ENCODE results near the gene ROCK2.
A peak's percentile ranks its signal among the peaks of the same experiment; 100 is the strongest.
"Not testable (repeated sequence)": the region's sequence is repeated elsewhere in the genome, so short reads cannot be mapped to it uniquely, and the experiment has no call there.

Gene ROCK2

GRCh38 chr2:11340717-11341116 is 3.7 kb downstream of the ROCK2 start:
- no peak for DNase-seq (ENCODE audit: low spot score)

- no peak for DNase-seq (ENCODE audit: low spot score)
Measured at GRCh38 chr2:11339508-11340083, 4.8 kb downstream of the ROCK2 start.

GRCh38 chr2:11338580-11338979 is 5.9 kb downstream of the ROCK2 start:
- DNase-seq (ENCODE audit: low spot score), result no peak

DNA sequence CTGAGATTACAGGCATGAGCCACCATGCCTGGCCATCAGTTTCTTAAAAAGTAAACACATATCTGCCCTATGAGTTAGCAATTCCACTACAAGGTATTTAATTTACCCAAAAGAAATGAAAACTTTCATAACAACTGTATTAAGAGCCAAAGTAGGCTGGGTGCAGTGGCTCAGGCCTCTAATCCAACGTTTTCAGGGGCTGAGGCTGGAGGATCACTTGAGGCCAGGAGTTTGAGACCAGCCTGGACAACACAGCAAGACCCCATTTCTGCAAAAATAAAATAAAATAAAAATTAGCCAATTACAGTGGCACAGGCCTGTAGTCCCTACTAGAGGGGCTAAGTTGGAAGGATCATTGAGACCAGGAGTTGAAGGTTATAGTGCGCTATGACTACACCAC is 6.5 kb downstream of the ROCK2 start:
- DNase-seq (ENCODE audit: low spot score), result no peak

DNA sequence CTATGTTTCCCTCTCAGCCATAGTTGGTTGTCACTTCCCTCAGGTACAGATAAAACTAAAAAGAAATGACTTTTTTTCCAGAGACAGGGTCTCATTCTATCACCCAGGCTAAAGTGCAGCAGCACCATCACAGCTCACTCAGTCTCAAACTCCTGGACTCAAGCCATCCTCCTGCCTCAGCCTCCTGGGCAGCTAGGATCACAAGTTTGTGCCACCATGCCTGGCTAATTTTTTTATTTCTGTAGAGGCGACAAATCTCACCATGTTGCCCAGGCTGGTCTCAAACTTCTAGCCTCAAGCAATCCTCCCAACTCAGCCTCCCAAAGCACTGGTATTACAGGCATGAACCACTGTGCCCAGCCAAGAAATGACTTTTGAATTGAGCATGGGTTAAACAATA is 8.2 kb downstream of the ROCK2 start:
- no peak for DNase-seq (ENCODE audit: low spot score)

- DNase-seq (ENCODE audit: low spot score), result no peak
Measured at GRCh38 chr2:11333427-11334183, 10.8 kb downstream of the ROCK2 start.

DNA sequence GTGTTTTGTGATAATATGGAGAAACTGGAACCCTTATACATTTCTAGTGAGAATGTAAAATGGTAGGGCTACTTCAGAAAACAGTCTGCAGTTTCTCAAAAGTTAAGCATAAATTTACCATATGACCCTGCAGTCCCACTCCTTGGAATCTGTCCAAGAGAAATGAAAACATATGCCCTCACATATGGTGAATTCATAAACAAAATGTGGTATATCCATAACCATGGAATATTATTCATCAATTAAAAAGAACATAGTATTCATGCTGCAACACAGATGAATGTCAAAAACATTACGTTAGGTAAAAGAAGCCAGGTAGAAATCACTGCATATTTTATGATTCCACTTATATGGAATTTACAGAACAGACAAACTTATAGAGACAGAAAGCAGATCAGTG is 11.8 kb downstream of the ROCK2 start:
- DNase-seq (ENCODE audit: low spot score), result no peak

- DNase-seq (ENCODE audit: low spot score), result no peak
Measured at GRCh38 chr2:11330457-11331142, 13.8 kb downstream of the ROCK2 start.

DNA sequence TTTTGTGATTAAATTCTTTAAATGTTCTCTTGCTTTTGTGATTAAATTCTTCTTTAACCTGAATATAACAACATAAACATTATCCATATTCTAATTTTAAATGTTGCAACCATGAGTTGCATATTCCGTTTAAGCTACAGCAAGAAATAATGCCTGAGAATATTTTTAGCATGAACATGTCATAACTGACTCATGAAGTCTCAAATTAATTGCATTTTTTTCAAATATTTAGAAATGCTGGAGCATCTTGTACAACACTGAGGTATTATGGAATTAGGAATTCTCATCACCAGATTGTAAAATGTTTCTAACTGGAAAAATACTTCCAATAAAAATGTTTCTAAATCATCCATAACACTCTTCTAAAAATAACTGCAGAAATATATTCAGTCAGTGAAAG is 14.7 kb downstream of the ROCK2 start:
- no peak for DNase-seq (ENCODE audit: low spot score)

DNA sequence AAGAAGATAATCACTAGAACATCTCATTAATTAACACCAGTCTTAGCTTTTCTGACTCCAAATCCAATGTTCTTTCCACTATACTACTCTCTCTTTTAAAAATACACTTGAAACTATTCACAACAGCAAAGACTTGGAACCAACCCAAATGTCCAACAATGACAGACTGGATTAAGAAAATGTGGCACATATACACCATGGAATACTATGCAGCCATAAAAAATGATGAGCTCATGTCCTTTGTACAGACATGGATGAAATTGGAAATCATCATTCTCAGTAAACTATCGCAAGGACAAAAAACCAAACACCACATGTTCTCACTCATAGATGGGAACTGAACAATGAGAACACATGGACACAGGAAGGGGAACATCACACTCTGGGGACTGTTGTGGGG is 15.9 kb downstream of the ROCK2 start:
- DNase-seq (ENCODE audit: low spot score), result not testable (repeated sequence)

DNA sequence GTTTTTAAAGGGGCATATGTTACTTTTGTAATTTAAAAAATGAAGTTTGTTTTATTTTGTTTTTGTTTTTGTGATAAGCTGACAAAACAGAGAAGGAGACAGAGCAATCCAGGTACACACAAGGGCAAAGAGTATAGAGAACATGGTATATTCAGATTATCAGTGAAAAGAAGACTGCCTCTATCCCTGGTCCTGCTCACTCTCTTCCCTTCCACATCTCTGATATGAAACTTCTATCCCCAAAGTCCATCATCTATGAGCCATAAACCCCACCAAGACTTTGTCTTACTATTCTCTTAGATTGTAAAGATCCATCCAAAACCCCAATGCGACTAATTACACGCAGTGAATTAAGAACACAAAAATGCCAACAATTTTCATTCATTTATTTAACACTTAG is 16.6 kb downstream of the ROCK2 start:
- no peak for DNase-seq (ENCODE audit: low spot score)

DNA sequence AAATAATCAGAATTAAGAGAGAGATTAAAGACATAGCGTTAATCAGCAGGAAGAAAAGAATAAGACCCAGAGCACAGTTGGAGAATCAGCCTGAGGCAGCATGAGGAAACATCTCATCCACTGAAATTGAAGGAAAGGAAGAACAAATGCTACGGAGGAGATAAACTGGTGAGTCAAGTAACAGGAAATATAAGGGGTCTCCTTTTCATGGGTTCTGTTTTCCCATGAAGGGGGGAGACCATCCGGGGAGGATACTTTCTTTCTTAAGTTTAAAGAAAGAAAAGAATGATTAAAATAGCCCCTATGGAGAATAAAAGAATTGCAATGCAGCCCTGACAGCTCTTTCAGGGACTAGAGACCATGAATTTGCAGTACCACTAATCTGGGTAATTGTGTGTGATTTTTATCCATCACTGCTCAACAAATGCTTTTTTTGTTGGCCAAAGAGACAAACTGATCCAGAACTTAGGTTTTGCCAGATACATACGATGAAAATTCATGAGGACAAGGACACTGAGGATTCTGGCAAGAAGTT is 17.7 kb downstream of the ROCK2 start:
- no peak for DNase-seq (ENCODE audit: low spot score)

DNA sequence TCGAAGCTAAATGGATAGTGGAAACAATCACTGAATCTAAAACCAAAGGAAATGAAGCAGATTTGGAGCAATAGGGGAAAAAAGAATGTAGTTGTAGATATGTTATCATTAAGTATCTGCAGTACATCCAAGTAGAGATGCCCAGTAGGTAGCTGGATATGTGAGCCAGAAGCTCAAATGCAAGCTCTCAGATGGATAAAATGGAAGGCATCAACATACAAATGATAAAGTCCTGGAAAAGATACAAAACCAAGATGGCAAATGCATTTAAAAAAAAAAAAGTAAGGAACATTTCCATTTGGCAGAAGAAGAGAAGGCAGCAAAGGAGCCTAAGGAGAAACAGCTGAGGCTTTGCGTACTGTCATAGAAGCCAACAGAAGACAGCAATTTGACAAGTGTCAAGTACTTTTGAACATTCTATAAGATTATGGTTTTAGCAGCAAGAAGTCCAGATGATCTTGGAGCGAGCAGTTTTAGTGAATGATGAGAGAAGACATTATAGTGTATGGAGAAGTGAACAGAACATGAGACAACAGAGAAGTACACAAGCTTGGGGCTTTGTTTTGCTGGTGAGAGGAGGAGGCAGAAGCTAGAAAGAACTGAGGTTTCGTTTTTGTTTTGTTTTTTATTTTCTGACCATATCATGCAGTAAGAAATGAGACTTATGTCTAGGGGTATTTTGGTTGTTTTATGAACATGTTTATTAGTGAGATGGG is 18.3 kb downstream of the ROCK2 start:
- no peak for DNase-seq (ENCODE audit: low spot score)

- no peak for DNase-seq (ENCODE audit: low spot score)
Measured at GRCh38 chr2:11321847-11322246, 22.6 kb downstream of the ROCK2 start.

DNA sequence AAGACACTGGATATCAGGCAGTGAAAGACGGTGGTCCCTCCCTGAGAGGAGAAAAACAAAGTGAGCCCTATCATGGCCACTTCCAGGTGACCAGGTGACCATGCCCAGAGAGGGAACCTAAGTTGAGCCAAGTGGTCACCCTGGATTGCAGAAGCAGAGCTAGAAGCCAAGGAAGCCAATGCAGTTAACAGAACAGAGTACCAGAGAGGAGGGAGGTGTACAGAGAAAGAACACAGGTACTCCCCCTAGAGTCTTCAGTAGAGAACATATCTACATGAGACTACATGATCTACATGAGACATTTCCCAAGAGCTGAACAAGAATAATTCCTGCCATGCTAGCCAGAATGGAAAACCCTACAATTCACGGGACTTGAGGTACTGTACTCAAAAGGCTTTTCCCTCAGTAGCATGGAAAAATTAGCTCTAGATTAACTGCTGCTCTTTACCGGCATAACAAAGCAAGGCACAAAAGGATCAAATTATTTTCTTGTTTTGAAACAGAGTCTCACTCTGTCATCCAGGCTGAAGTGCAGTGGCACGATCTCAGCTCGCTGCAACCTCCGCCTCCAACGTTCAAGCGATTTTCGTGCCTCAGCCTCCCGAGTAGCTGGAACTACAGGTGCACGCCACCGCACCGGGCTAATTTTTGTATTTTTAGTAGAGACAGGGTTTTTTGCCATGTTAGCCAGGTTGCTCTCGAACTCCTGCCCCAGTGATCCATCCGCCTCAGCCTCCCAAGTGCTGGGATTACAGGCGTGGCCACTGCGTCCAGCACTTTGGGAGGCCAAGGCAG is 23.5 kb downstream of the ROCK2 start:
- DNase-seq (ENCODE audit: low spot score), result peak; percentile 31

- no peak for DNase-seq (ENCODE audit: low spot score)
Measured at GRCh38 chr2:11319939-11320338, 24.5 kb downstream of the ROCK2 start.

DNA sequence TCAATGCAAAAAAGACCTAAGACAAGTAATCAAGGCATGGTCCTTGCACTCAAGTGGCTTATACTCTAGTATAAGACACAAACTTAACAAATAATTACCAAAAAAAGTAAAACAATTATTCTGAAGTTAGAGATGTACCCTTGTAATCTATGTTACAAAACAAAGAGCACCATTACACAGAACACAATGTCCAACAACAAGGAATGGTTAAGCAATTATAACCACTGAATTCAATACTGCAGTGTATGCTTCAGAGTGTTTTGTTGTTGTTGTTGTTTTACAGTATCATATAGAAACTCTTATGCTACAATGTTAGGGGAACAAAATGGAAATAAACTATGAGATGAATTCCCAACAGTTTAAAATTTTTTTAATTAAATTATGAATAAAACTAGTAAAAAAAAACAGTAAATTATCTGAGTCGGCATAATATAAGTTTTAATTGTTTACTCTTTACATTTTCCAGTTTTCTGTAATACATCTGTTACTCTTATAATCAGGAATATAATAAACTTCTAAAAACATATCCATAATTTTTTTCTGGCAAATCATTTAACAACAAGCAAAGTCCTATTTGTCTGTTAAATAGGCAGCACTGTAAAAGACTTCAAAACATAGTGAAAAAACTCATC is 29.2 kb downstream of the ROCK2 start:
- no peak for DNase-seq (ENCODE audit: low spot score)

GRCh38 chr2:11314487-11314886 is 29.9 kb downstream of the ROCK2 start:
- no peak for DNase-seq (ENCODE audit: low spot score)

- DNase-seq (ENCODE audit: low spot score), result no peak
Measured at GRCh38 chr2:11312770-11313471, 31.5 kb downstream of the ROCK2 start.

DNA sequence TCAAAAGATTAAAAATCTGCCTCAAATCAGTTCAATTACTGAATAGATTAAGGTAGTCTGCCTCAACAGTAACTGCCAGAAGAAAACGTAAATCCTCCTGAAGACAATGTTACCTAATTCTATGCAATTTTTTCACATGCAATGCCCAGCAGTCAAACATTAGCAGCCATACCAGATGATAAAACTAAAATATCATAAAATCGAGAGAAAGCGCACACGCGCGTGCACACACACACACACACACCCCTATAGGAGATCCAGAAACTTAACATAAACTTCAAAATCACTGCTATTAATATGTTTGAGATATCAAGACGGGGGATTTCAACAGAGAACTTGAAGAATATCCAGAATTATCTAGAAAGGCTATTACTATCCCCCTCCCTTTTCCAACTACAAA is 32.9 kb downstream of the ROCK2 start:
- no peak for DNase-seq (ENCODE audit: low spot score)

DNA sequence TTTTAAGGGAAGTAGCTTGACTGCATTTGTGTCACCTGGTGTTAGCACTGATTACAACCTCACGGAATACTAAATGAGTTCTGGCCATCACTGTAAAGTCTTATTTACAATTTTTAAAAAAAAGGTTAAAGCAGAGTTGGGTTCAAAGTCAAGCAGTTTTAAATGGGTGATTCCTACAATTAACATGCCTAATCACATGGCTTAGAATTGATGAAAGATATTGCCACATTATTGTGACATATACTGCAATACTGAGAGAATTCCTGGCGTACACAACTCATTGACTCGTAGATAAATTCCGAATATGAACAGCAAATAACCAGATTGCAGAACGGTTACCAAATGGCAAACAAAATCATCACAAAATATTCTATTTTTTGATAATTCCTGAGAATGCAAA is 34.2 kb downstream of the ROCK2 start:
- no peak for DNase-seq (ENCODE audit: low spot score)
